GM21576 (cell line): ENCODE measurements around the gene ESPN.
"Not testable (repeated sequence)": the region's sequence is repeated elsewhere in the genome, so short reads cannot be mapped to it uniquely, and the experiment has no call there.

Experiments used
- ATAC-seq: cut with Tn5 transposase; IDR thresholded peaks from one replicate; pipeline ENCODE4 v1.9.1; 2021; ENCODE audit warnings: mild to moderate bottlenecking, moderate library complexity; ENCODE audit not compliant: unreplicated experiment

ESPN gene

GRCh38 chr1:6477039-6477820 lies 52.7 kb downstream of the ESPN start:
- no peak for ATAC-seq

- ATAC-seq, result no peak
These were observed 57.2 kb downstream of the ESPN start for GRCh38 chr1:6481820-6482219.

- ATAC-seq, result no peak
These were observed 58.6 kb downstream of the ESPN start for GRCh38 chr1:6483017-6483760.

GRCh38 chr1:6483761-6484117 lies 59.2 kb downstream of the ESPN start:
- no peak for ATAC-seq

GRCh38 chr1:6484826-6485167 lies 60.2 kb downstream of the ESPN start:
- no peak for ATAC-seq

GRCh38 chr1:6485168-6486101 lies 60.9 kb downstream of the ESPN start:
- ATAC-seq, result no peak

- ATAC-seq, result no peak
These were observed 61.9 kb downstream of the ESPN start for GRCh38 chr1:6486433-6487011.

- ATAC-seq, result no peak
These were observed 63.4 kb downstream of the ESPN start for GRCh38 chr1:6487804-6488484.

GRCh38 chr1:6488602-6489382 lies 64.2 kb downstream of the ESPN start:
- no peak for ATAC-seq

GRCh38 chr1:6489383-6489765 lies 64.8 kb downstream of the ESPN start:
- ATAC-seq, result no peak

- ATAC-seq, result peak; percentile 47
These were observed 65.2 kb downstream of the ESPN start for GRCh38 chr1:6489799-6490180.

- no peak for ATAC-seq
These were observed 65.9 kb downstream of the ESPN start for GRCh38 chr1:6490181-6491080.

- no peak for ATAC-seq
These were observed 66.5 kb downstream of the ESPN start for GRCh38 chr1:6491081-6491449.

GRCh38 chr1:6491480-6491962 lies 66.9 kb downstream of the ESPN start, which contains the start of gene PLEKHG5:
PLEKHG5 (minus strand) TSS chr1:6491667; CDS start chr1:6477571, 14,096 bp downstream.
- no peak for ATAC-seq

GRCh38 chr1:6491966-6492365 lies 67.4 kb downstream of the ESPN start:
- no peak for ATAC-seq

- not testable (repeated sequence) for ATAC-seq
These were observed 69.3 kb downstream of the ESPN start for GRCh38 chr1:6493834-6494223.

- no peak for ATAC-seq
These were observed 70.1 kb downstream of the ESPN start for GRCh38 chr1:6494627-6495026.

GRCh38 chr1:6495041-6495441 lies 70.5 kb downstream of the ESPN start:
- ATAC-seq, result no peak
